Stimulated activated naive CD4-positive, alpha-beta T cell treated with Interleukin-2 at 50 U/mL for 16 hours (primary cell): ENCODE data around the gene CALML4.
"Not testable (repeated sequence)": the region's sequence is repeated elsewhere in the genome, so short reads cannot be mapped to it uniquely, and the experiment has no call there.

Experiments
- DNase-seq: peaks from one replicate; lab custom pipeline; 2025; lab: John Stamatoyannopoulos, UW

CALML4 gene, protein sequence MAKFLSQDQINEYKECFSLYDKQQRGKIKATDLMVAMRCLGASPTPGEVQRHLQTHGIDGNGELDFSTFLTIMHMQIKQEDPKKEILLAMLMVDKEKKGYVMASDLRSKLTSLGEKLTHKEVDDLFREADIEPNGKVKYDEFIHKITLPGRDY

DNA sequence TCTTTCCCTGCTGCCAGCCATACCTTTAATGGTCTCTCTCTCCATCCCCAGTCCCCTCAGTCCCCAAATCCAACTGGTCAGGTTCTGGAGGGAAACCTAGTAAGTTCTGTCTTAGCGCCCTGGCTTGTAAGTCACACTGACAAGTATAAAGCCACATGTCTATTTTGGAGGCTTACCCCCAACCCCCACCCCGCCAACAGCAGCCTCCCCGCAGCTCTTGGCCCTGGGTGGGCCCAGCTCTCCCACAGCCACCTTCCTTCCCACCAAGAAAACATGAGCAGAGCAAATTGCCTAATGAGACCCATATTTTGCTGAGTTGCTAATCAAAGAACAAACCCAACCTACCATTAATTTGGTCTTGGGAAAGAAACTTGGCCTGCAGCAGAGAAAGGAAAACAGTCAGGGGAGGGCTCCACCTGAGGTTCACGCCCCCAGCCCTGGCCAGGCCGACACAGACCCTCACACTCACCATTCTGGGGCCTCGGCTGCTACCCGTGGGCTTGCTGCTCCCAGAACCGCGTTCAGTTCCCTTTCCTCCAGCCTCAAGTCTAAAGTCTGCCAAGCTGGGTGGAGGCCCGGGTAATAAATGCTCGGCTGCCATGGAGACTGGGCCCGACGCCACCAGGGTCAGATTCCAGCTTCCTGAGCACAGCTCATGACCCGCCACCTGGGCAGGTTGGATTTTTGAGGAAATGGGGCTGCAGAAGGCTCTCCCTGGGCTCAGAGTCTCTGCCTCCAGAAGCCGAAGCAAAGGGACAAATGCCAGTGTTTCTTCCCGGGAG, at the start of gene CALML4:
Gene CALML4 (minus strand): TSS at position 557 of the 782 bp plus-strand sequence. CDS start 85 bp downstream, at position 472.
- DNase-seq, result no peak

DNA sequence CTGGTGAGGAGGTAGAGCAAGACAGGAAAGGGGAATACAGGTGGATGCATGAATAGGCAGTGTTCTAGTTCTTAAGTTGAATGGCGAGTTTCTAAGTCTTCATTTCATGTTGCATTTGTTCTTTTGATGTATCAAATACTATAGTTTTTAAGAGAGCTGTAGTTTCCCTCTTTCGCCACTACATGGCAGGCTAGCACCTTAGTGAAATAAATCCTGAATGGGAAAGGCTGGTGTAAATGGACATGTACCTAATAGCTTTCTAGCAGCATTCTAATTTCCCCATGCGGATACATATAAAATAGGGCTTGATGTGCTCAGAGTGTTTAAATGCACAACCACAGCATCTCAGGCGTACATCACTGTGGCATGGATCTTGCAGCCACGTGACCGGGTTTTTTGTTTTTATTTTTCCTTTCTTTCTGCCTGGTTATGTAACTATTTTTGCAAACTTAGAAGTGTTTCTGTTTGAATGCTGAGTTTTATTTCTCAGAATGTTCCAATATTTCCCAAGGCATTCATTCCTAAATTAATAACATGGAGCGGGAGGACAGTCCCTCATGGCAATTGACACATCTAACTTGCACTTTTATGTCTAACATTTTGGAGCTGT, 47.9 kb upstream of the CALML4 start:
- peak; percentile 11 for DNase-seq

DNA sequence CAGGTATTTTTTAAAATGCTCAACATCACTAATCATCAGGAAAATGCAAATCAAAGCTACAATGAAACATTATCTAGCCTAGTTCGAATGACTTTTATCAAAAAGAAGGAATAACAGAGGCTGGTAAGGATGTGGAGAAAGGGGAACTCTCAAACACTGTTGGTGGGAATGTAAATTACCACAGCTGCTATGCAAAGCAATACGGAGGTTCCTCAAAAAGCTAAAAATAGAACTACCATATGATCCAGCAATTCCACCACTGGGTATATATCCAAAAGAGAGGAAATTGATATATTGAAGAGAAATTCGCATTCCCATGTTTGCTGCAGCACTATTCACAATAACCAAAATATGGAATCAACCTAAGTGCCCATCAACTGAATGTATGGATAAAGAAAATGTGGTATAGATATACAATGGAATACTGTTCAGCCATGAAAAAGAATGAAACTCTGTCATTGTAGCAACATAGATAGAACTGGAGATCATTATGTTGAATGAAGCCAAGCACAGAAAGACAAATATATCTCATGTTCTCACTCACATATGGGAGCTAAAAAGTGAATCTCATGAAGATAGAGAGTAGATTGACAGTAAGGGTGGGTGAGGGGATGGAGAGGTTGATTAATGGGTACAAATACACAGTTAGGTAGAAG, 44.1 kb upstream of the CALML4 start:
- no peak for DNase-seq

DNA sequence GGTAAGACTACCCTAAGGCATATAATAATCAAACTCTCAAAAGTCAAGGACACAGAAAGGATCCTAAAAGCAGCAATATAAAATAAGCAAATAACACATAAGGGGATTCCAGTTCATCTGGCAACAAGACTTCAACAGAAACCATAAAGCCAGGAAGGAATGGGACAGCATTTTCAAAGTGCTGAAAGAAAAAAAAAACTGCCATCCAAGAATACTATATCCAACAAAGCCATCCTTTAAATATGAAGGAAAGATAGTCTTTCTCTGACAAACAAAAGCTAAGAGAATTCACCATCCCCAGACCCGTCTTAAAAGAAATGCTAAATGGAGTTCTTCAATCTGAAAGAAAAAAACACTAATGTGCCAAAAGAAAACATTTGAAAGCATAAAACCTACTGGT, 39.1 kb upstream of the CALML4 start:
- DNase-seq, result no peak

DNA sequence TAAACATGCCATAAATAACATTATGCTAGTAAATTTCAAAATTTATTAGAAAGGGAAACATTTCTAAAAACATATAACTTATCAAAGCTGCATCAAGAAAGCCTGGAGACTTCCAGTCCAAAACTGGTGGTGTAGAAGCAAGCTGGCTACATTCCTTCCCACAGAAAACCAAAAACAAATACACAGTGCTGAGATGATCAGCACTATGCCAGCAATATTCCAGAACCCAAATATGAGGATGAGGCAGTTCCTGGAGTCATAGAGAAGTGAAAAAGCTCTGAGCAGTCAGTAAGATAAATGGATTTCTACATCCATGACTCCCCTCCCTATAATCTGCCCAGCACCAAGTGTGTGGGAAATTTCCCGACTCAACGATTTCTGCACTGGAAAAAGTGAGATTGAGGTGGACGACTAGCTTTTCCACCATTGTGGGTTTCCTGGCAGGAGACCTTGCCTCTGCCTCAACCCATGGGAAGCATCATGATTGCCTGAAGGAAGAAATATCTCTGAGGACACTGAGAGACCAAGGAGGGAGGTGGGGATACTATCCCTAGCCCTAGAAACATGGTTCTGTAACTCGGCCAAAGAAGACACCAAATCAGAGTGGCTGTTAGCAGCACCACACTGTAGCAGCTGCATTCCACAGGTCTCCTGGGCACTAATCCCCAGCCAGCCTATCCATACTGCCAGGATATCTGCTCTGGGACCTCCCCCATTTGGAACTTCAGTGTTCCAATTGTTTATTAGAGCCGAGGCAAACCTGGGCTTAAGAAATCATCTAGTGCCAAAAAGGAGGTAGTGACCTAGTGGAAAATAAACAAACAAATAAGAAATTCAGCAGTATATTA, 36.2 kb upstream of the CALML4 start:
- no peak for DNase-seq

DNA sequence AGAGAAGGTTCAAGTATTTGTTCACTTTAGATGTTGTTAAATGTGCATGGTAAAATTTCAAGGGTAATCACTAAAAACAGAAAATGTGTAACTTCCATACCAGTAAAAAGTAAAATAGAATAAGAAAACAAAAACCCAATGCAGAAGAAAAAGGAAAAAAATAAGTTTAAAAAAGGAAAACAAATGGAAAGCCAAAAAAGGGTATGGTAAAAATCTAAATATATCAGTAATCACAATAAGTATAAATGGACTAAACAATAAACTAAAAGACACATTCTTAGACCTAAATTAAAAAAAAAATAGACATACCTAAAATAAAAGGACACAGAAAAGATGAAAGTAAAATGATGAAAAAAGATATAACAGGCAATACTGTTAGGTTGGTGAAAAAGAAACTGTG, 33.9 kb upstream of the CALML4 start:
- no peak for DNase-seq

DNA sequence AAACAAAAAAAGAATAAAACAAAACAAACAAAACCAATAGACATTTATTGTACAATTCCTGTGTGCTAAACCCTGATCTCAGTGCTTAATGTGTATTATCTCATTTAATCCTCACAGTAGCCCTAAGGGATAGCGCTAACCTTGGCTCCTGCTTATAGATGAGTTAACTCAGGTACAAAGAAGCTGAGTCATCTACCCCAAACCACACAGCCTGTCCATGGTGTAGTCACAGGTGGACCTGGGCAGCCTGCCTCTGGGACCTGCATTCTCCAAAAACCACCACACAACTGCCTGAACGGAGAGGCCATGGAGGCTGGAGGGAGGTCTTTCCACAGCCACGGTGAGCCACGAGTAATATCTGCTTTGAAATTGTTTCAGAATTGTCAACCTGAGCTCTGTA, 29.9 kb upstream of the CALML4 start:
- DNase-seq, result no peak

DNA sequence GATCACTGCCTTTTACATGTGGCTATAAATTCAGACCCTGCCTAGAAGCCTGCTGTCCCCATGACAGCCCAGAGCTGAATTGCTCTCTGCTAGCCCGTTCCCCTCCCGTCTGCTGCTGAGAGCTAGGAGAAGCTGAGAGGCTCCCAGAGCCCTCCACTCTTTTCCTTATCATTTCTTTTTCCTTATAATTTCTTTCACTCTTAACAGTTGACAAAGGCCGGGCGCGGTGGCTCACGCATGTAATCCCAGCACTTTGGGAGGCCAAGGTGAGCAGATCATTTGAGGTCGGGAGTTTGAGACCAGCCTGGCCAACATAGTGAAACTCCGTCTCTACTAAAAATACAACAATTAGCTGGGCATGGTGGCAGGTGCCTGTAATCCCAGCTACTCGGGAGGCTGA, 29.4 kb upstream of the CALML4 start:
- DNase-seq, result not testable (repeated sequence)

DNA sequence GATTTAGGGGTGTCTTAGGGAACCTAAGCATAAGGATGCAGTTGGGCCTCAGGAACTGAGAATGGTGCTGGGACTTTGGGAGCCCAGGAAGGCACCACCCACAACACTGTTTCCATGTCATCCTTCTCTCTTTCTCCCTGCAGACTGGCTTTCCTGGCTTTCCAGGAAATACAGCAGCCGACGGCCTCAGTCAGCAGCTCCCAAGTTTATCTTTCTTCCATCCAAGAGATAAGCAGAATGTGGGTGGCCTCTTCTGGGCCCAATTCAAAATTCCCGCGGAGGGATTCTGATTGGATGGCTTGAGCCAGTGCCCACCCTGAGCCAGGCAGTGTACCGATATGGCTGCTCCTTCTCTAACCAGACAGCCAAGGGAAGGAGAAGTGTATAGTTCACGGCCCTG, 28.9 kb upstream of the CALML4 start:
- DNase-seq, result no peak

DNA sequence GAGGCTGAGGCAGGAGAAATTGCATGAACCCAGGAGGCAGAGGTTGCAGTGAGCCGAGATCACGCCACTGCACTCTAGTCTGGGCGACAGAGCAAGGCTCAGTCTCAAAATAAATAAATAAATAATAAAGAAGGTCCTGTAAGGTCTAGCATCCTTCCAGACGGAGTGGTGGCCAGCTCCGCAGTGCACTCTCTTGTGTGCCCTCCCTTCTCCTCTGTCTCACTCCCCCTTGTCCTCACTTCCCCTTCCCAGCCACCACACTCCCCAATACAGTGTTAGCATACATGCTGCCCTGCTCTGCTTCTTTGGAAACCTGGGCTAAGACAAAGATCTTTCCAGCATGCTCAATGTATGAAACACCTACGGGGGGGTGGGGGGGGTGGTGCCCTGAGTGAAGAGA, 27.8 kb upstream of the CALML4 start:
- DNase-seq, result no peak

DNA sequence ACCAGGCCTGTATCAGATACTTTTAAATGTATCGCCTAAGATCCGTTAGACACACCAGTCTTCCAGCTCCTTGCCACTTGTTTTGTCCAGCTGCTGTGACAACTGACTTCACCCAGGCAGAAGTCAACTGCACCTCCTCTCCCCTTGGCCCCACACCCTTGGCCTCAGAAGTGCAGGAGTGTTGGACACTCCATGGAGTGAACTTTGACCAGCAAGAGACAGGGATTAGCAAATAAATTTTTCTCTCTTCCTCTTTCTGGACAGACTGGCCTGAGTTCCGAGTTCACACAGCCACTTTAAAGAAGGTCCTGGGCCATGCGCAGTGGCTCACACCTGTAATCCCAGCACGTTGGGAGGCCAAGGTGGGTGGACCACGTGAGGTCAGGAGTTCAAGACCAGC, 27.3 kb upstream of the CALML4 start:
- no peak for DNase-seq

DNA sequence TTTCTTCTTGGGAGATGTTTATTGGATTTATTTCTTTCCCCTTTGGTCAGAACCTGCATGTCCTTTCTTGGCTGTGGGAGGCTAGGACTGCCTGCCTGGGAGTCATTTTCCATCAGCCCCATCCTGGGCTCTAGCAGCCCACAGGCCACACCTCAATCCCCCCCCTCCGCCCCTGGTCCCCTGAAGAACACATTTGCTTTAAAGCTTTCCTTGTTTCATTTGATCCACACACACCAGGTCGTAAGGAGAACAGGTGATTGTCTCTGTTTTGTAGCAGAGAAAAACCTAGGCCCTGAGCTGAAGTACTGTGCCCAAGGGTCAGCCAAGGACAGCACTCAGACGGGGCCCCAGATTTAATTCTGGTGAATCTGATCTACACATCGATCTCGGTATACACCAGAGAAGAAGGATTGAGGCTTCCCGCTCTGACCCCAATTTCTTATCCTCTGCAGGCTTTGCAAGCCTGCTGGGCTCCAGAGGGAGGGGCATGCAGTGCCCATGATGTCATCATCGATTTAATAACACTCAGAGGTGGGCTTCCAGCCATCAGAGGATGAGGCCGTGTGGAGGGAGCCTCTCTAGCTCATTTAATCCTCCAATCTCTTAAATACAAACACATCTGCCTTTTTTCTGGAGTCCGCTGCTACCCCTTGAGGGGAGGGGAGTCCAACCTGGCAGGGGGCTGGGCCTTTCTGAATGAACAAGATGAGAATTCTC, 26.1 kb upstream of the CALML4 start:
- no peak for DNase-seq

DNA sequence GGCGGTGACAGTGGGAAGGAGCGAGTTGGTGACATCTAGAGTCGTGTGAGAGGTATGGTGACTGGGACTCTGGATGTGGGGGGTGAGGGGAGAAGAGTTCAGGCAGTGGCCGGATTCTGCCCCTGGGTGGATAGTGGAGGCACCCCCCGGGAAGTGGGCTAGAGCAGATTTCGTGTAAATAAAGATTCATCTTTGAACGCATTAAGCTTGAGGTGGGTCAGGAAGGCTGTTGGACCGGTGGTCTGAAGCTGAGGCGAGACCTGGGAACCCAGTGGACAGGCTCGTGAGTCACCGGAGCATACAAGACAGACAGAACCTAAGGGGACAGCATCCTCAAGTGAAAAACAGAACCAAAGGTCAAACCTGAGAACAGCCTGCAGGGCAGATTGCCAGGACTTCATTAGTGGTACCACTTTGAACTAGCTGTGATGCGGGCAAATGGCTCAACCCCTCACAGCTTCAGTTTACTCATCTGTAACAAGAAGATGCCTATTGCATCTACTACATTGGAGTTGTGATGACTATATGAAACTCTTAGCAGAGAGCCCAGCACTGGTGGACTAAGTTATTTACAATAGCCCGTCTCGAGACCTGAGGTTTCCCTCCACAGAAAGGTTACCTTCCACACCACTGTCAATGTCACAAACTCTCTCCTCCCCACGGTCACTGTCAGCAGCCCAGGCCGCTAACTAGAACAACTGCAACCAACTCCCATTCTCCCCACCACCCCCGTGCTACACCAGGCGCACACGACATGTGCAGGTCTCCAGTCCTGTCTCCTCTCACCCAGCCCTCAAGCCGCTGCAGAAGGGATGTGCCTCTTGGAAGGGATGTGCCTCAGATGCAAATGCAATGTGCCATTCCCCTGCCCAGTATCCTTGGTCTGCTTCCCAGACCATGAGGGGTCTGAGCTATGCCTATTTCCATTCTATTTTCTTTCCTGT, 25.3 kb upstream of the CALML4 start:
- DNase-seq, result peak; percentile 6

DNA sequence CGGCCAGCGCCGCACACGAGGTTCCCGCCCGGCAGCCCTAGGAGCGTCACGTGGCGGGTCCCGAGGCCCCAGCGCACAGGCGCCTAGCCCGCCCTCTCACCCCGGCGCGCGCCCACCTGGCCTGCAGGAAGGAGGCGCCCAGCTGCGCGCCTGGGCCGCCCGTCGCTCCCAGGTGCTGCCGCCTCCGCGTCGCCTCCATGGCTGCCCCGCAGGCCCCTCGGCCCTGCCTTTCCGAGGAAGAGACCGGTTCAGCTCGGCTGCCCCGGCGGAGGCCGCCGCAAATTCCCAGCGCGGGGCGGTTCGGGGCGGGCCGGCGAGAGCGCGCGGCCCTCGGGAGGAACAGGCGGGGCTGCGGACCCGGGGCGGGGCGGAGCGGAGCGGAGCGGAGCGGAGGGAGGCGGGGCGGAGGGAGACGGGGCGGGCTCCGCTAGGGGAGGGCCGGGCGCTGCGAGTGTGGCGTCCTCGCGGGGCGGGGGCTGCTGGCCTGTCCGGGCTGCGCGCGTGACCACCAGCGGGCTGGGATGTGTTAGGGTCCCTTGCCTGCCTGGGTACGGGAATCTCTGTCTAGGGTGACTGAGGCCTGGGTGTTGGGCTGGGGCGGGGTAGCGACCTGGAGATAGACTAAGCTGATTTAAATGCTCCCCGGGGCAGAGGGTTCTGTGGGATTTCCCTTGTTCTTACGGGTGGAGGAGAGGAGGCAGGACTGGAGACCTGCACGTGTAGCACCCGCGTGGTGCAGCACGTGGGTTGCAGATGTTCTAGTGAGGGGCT, 24.4 kb upstream of the CALML4 start, which contains the start of gene CLN6:
Gene CLN6 (minus strand): TSS at position 343 of the 771 bp plus-strand sequence. CDS start 144 bp downstream, at position 199.
- DNase-seq, result peak; percentile 80

DNA sequence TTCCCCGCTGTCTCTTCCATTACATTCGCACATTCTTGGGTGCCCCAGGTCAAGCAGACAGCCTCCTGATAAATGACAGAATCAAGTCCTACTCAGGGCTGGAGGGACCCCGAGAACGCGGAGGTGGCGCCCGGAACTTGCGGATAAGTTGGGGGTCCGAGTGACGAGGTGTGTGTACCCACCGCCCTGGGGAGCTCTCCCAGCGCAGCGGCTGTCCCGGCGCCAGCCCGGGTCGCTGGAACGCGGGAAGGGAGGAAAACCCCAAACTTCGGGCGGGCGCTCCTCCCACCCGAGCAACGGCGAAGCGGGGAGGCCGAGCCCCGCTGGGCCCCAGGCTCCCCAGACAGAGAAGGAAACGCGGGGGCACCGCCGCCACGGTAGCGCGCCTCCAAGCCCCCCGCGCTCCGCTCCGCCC, 23.8 kb upstream of the CALML4 start:
- no peak for DNase-seq

DNA sequence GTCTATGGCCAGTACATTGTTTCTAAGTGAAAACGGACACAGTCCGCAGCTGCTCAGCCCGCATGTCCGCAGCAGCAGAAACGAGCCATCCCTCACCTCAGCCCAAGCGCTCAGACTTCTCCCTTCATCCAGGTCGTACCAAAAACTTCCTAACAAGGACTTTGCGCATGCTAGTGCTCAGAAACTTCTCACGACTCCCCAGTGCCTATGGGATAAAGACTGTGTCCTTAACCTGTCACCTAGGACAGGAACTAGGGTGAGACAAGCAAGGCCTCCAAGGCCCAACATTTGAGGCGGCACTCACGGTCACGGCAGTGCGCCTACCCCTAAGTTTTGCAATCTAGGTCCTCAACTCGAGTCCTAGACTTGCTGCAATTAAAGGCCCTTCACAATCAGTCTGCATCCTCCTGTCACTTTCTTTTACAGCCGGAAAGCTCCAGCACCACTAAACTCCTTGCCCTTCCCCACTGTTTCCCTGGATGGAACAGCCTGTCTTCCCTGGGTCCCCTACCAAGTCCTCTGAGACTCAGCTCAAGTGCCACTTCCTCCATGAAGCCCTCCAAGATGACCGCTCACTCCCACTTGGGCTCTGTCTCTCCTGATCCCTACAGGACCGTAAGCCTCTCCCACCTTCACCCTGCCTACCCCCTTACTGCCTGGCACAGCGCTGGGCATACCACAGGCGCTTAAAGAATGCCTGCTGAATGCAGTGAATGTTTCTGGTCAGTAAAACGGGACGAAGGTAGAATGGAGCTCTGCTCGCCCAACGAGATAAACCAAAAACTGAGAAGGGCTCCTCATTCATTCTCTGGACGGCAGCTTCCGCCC, 23.2 kb upstream of the CALML4 start:
- no peak for DNase-seq

DNA sequence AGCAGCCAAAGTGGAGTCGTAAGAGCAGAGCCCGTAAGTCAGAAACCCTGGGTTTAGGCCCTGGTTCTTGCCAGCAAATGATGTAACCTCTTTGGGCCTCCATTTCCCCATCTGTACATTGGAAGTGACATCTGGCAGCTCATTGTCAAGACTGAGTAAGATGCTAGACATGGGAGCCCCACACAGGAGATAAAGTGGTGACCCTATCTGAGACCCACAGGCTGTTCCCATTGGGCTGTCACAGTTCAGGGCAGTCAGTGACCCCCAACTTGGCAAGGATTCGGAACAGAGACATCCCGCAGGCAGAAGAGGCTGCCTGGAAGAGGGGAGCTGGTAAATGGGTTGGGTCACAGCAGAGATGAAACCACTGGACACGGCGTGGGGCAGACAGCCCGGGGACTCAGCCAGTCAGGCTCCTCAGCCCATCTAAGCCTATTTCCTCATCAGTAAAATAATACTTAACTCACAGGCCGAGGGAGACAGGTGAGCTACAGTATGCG, 22.6 kb upstream of the CALML4 start:
- DNase-seq, result no peak

DNA sequence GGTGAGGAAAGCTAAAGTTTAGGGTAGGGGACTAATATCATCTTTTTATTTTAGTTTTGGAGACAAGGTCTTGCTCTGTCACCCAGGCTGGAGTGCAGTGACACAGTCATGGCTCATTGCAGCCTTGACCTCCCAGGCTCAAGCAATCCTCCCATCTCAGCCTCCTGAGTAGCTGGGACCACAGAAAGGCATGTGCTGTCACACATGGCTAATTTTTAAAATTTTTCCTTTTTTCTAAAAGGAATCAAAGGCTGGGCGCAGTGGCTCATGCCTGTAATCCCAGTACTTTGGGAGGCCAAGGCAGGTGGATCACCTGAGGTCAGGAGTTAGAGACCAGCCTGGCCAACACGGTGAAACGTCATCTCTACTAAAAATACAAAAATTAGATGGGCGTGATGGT, 20.3 kb upstream of the CALML4 start:
- not testable (repeated sequence) for DNase-seq
